ENCODE results near the gene SH3BP4. TPM values are rescaled to one million over a fixed set of nuclear protein-coding genes. Genes with fewer than 3 reads are reported as not detected.

SH3BP4 gene
- polyA plus RNA-seq, 2 of the 4 experiments (the other 2 are of a cell fraction), result 22.6 to 35.7 TPM

GRCh38 chr2:235002198-235003095 lies 50.6 kb downstream of the SH3BP4 start:
- no peak for ATAC-seq
- ChIA-PET CTCF (interaction anchor here (0.6 to 1.2 kb wide), 2 partner anchors 25 to 28 kb away, joined by 3 read pairs; no protein-coding TSS in a partner anchor), POLR2A (no interaction called here)
- DNase-seq (ENCODE audit: low read depth in 1 of 2, low spot score in 1 of 2), result no peak
- H3K4me3 ChIP-seq, result no peak overlapping the region
- H3K27ac ChIP-seq, result peak overlapping the region; percentile 19 to 85; a peak in 4 of 6 replicates
- H3K9me3 ChIP-seq, result no peaks in the 10 kb centered on the region
- TF ChIP-seq CEBPB (IDR thresholded peaks at IDR 0.05) (peak; percentile 65 to 80; a peak in 3 of 4 replicates), E2F6 (IDR thresholded peaks at IDR 0.05; ENCODE audit: borderline replicate concordance, low read depth) (no peak)
- H3K4me1 ChIP-seq, result peaks cover 61% of the 10 kb centered on the region
- 80% methylated on average over 16 of the region's 16 CpGs for WGBS (ENCODE audit: missing lambda C conversion rate)
- FAIRE-seq, result no peak
- H3K4me2 ChIP-seq, result no peak overlapping the region

GRCh38 chr2:235003096-235003775 lies 51.4 kb downstream of the SH3BP4 start:
- Histone ChIP-seq H3K4me3 (no peak overlapping the region), H3K9me3 (no peaks in the 10 kb centered on the region), H3K27ac (peak overlapping the region in 1 of 2 experiments; percentile 85; a peak in 3 of 6 replicates), H3K4me2 (no peak overlapping the region), H3K4me1 (peaks cover 57% of the 10 kb centered on the region)
- WGBS (ENCODE audit: missing lambda C conversion rate), result 89% methylated on average over 12 of the region's 12 CpGs
- CTCF ChIA-PET, result interaction anchor here (0.6 to 1.2 kb wide), 2 partner anchors 26 to 29 kb away, joined by 3 read pairs; no protein-coding TSS in a partner anchor
- no peak for DNase-seq (ENCODE audit: low read depth in 1 of 2, low spot score in 1 of 2)
- ATAC-seq, result no peak
- TF ChIP-seq HES2 (IDR thresholded peaks at IDR 0.05) (no peak), FOSB (CRISPR knock-in tag; IDR thresholded peaks at IDR 0.05) (no peak)
- POLR2A ChIA-PET, result no interaction called here
- no peak for FAIRE-seq

GRCh38 chr2:235004329-235004903 lies 52.6 kb downstream of the SH3BP4 start:
- CTCF ChIA-PET, result interaction anchor here (1.4 kb wide), 1 partner anchor 10 kb away, joined by 4 read pairs; no protein-coding TSS in a partner anchor

GRCh38 chr2:235005023-235005422 lies 53.2 kb downstream of the SH3BP4 start:
- Histone ChIP-seq H3K9me3 (no peaks in the 10 kb centered on the region), H3K4me3 (no peak overlapping the region), H3K27ac (peak overlapping the region in 1 of 2 experiments; percentile 73; a peak in 3 of 6 replicates), H3K4me1 (peaks cover 41% of the 10 kb centered on the region), H3K4me2 (no peak overlapping the region)
- DNase-seq (ENCODE audit: low read depth in 1 of 2, low spot score in 1 of 2) (no peak), ATAC-seq (no peak), FAIRE-seq (no peak)
- POLR2A ChIA-PET, result no interaction called here
- 93% methylated on average over 5 of the region's 5 CpGs for WGBS (ENCODE audit: missing lambda C conversion rate)
- CTCF ChIA-PET, result interaction anchor here (1.4 kb wide), 1 partner anchor 9 kb away, joined by 4 read pairs; no protein-coding TSS in a partner anchor
- TF ChIP-seq FOSB (CRISPR knock-in tag; IDR thresholded peaks at IDR 0.05), result no peak
- no peak for TF ChIP-seq JUN (IDR thresholded peaks at IDR 0.05)

More at GRCh38 chr2:235004329-235004903, 52.6 kb downstream of the SH3BP4 start:
- TF ChIP-seq KDM5A (IDR thresholded peaks at IDR 0.05) (no peak), TP53 (CRISPR knock-in tag; IDR thresholded peaks at IDR 0.05) (no peak), ZFP36 (IDR thresholded peaks at IDR 0.05; ENCODE audit: borderline replicate concordance, partially characterized antibody) (no peak), EHF (CRISPR knock-in tag; IDR thresholded peaks at IDR 0.05) (no peak), ZSCAN20 (CRISPR knock-in tag; IDR thresholded peaks at IDR 0.05) (no peak), EHMT2 (IDR thresholded peaks at IDR 0.05; ENCODE audit: low read depth) (no peak), PHF8 (IDR thresholded peaks at IDR 0.05; ENCODE audit: borderline replicate concordance, low read depth) (no peak)
- DNase-seq (ENCODE audit: low read depth in 1 of 2, low spot score in 1 of 2), result no peak
- ATAC-seq, result no peak
- Histone ChIP-seq H3K4me1 (peaks cover 47% of the 10 kb centered on the region), H3K4me2 (no peak overlapping the region), H3K4me3 (no peak overlapping the region), H3K27ac (no peak overlapping the region), H3K9me3 (no peaks in the 10 kb centered on the region)
- no peak for FAIRE-seq
- 85% methylated on average over 6 of the region's 6 CpGs for WGBS (ENCODE audit: missing lambda C conversion rate)
- POLR2A ChIA-PET, result no interaction called here

Data from A549 (cell line).